Right lobe of liver (tissue), 6 donors: ENCODE data around the gene MAP7D1. TPM values are rescaled to one million over a fixed set of nuclear protein-coding genes. Genes with fewer than 3 reads are reported as not detected.

Experiments used
- ATAC-seq, 4 donors: fragments of 200-7000 bp; cut with Tn5 transposase; one replicate each; pipeline ENCODE4 v1.9.1; 2020; ENCODE audit warnings: mild to moderate bottlenecking in 4 of 4, moderate library complexity in 4 of 4
- DNase-seq, 3 donors: peaks; one replicate each; pipeline ENCODE4 v3.0.0-alpha.2; 2020
- H3K27ac ChIP-seq, 3 donors: fragments of 200-600 bp; one replicate each; pipeline ENCODE4 v1.8.0; 2022
- H3K27me3 ChIP-seq, 2 donors: fragments of 200-600 bp; one replicate each; pipeline ENCODE4 v1.8.0; 2022
- H3K36me3 ChIP-seq, 4 donors: fragments of 200-600 bp; sonication (generic) in 1 of 4; one replicate each; pipeline versions ENCODE4 v1.5.1 to v1.8.0; 2017 to 2022; ENCODE audit warnings: control low read depth in 1 of 4
- H3K4me1 ChIP-seq, 4 donors: fragments of 200-600 bp; sonication (generic) in 1 of 4; one replicate each; pipeline versions ENCODE4 v1.5.1 to v1.8.0; 2017 to 2022; ENCODE audit warnings: control low read depth in 1 of 4
- H3K4me3 ChIP-seq, 3 donors: fragments of 200-600 bp; one replicate each; pipeline ENCODE4 v1.8.0; 2022
- H3K9me3 ChIP-seq, 4 donors: fragments of 200-600 bp; sonication (generic) in 1 of 4; one replicate each; pipeline versions ENCODE4 v1.5.1 to v1.8.0; 2017 to 2022; ENCODE audit warnings: control low read depth in 1 of 4
- CTCF ChIP-seq, 4 donors: fragments of 200-600 bp in 3 of 4; fragments of 450-650 bp in 1 of 4; IDR thresholded peaks; one replicate each; pipeline versions ENCODE4 v1.5.1 to v1.8.0; 2016 to 2022; ENCODE audit warnings: antibody characterized with exemption in 4 of 4, mild to moderate bottlenecking in 2 of 4
- POLR2A ChIP-seq: fragments of 450-650 bp; IDR thresholded peaks from one replicate; pipeline ENCODE4 v1.6.1; 2017; ENCODE audit warnings: antibody characterized with exemption, mild to moderate bottlenecking
- WGBS: methylation state at CpG from one replicate; pipeline ENCODE4 v1.1.6; 2018; ENCODE audit warnings: low coverage, low lambda C conversion rate; ENCODE audit not compliant: insufficient coverage; ENCODE audit errors: missing lambda C conversion rate; 5-methylcytosine and 5-hydroxymethylcytosine counted together
- intact Hi-C, 2 donors: fragments of 100-400 bp; cut with DNase I; formaldehyde crosslinking; loops; one replicate each; pipeline versions ENCODE4 v1.11.2 to v1.14.1; 2022
- total RNA-seq, 6 experiments: library from RNA; depleted of rRNA in 2 of 6; stranded (reverse); fragments of >200 nt in 2 of 6; fragmentation: NEBNext Ultra II Directional in 3 of 6; extraction: Animal tissue kit (Norgen Biotek cat#: 25700) in 3 of 6; gene quantifications; one replicate each; pipeline versions ENCODE4 v1.1.0 to v1.2.4, GENCODE V29; 2016 to 2023
- donor health status: DM: no; HTN: yes; CAD: no.
- donor health status: DM: no; HTN: no; CAD: no.
- donor health status: DM: no; HTN: no; CAD: no.
- donor health status: DM: no; HTN: yes; CAD: no.
- donor health status: DM: no; HTN: yes; CAD: no.

MAP7D1 gene
- total RNA-seq, 6 experiments from 2014 or later = 10.2 to 28.2 (median 15.8) TPM

- no peak for DNase-seq
- intact Hi-C loops = no loop called here
Measured at GRCh38 chr1:36115200-36115669, 40.7 kb upstream of the MAP7D1 start.

GRCh38 chr1:36115931-36116330 lies 40.0 kb upstream of the MAP7D1 start:
- ATAC-seq (peak in 2 of 4 donors; percentile 39 to 40), DNase-seq (no peak)
- H3K4me3 ChIP-seq = no peak overlapping the region
- no peak overlapping the region for H3K27ac ChIP-seq
- no peak for TF ChIP-seq POLR2A
- no peak for TF ChIP-seq CTCF (IDR thresholded peaks at IDR 0.05)
- intact Hi-C loops = no loop called here
- 36% methylated on average over 4 of the region's 5 CpGs for WGBS
- H3K36me3 ChIP-seq = no peaks in the 10 kb centered on the region
- H3K4me1 ChIP-seq = no peaks in the 10 kb centered on the region
- no peaks in the 10 kb centered on the region for H3K9me3 ChIP-seq
- H3K27me3 ChIP-seq = no peaks in the 10 kb centered on the region

More at GRCh38 chr1:36115200-36115669, 40.7 kb upstream of the MAP7D1 start:
- Histone ChIP-seq H3K9me3 (no peaks in the 10 kb centered on the region), H3K36me3 (no peaks in the 10 kb centered on the region), H3K4me1 (no peaks in the 10 kb centered on the region), H3K27ac (no peak overlapping the region), H3K27me3 (no peaks in the 10 kb centered on the region), H3K4me3 (no peak overlapping the region)
- no peak for TF ChIP-seq CTCF (IDR thresholded peaks at IDR 0.05)
- no peak for TF ChIP-seq POLR2A
- ATAC-seq = no peak
- 41% methylated on average over 2 of the region's 18 CpGs for WGBS

- Histone ChIP-seq H3K4me1 (no peaks in the 10 kb centered on the region), H3K9me3 (no peaks in the 10 kb centered on the region), H3K4me3 (no peak overlapping the region), H3K27me3 (no peaks in the 10 kb centered on the region), H3K36me3 (no peaks in the 10 kb centered on the region), H3K27ac (no peak overlapping the region)
- ATAC-seq (no peak), DNase-seq (no peak)
- TF ChIP-seq CTCF (IDR thresholded peaks at IDR 0.05) (no peak), POLR2A (no peak)
- WGBS = no CpG with 5 or more reads among the region's 5 CpGs
- intact Hi-C loops = no loop called here
Measured at GRCh38 chr1:36116901-36117300, 39.1 kb upstream of the MAP7D1 start.

GRCh38 chr1:36118447-36119204 lies 37.3 kb upstream of the MAP7D1 start:
- DNase-seq = no peak
- 56% methylated on average over 4 of the region's 10 CpGs for WGBS
- no peak overlapping the region for H3K27ac ChIP-seq
- no peaks in the 10 kb centered on the region for H3K4me1 ChIP-seq
- intact Hi-C loops = no loop called here
- H3K4me3 ChIP-seq = no peak overlapping the region
- no peaks in the 10 kb centered on the region for H3K9me3 ChIP-seq
- no peaks in the 10 kb centered on the region for H3K27me3 ChIP-seq
- TF ChIP-seq CTCF (IDR thresholded peaks at IDR 0.05) (no peak), POLR2A (no peak)
- no peak for ATAC-seq
- H3K36me3 ChIP-seq = no peaks in the 10 kb centered on the region
